ENCODE data around the gene LYRM9. TPM values are rescaled to one million over a fixed set of nuclear protein-coding genes. Genes with fewer than 3 reads are reported as not detected.
"Not testable (repeated sequence)": the region's sequence is repeated elsewhere in the genome, so short reads cannot be mapped to it uniquely, and the experiment has no call there.

Gene LYRM9
- total RNA-seq, 1 donor from 2014 or later: 8.3 TPM

- no peak for DNase-seq (ENCODE audit: low read depth)
Measured at GRCh38 chr17:27873746-27874145, 19.4 kb downstream of the LYRM9 start.

DNA sequence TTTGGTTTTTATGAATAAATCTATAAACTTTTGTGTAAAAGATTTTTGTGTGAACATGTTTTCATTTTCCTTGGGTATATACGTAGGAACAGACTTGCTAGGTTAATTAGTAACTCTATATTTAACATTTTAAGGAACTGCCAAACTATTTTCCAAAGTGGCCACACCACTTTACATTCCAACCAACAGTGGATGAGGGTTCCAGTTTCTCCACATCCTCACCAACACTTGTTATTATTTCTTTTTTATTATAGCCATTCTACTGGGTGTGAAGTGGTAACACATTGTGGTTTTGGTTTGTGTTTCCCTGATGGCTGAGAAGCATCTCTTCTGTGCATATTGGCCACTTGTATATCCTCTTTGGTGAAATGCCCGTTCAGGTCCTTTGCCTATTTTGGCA, 20.0 kb downstream of the LYRM9 start:
- no peak for DNase-seq (ENCODE audit: low read depth)

DNA sequence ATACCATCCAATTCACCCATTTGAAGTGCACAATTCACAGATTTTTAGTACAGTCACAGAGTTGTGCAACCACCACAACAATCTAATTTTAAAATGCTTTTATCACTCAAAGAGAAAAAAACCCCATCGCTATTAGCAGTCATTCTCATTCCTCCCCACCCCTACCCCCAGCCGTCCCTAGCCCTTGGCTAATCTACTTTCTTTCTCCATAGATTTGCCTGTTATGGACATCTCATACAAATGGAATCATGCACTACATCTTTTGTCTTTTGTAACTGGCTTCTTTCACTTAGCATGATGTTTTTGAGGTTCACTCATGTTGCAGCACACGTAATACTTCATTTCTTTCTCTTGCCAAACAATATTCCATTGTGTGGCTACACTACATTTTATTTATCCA, 20.4 kb downstream of the LYRM9 start:
- no peak for DNase-seq (ENCODE audit: low read depth)

- no peak for DNase-seq (ENCODE audit: low read depth)
Measured at GRCh38 chr17:27871407-27871806, 21.8 kb downstream of the LYRM9 start.

DNA sequence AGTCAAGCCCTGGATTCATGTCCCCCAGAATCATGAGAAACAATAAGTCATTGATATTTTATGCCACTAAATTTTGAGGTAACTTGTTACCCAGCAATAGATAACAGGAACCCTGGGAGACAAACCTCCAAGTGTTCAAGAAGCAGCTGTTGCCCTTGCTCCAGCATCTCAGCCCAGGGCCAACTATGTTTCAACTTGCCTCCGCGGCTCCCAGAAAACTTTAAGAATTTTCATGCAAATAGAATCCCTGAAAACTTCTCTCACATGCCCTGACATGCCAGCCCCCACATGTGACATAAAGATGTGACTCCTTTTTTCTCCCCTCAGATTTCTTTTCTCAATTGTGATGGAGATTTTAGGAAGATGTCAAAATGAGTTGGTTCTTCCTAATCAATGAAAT, 22.8 kb downstream of the LYRM9 start:
- DNase-seq (ENCODE audit: low read depth): no peak

GRCh38 chr17:27868565-27868964, 24.6 kb downstream of the LYRM9 start:
- DNase-seq (ENCODE audit: low read depth): no peak

GRCh38 chr17:27862840-27863239, 30.3 kb downstream of the LYRM9 start:
- no peak for DNase-seq (ENCODE audit: low read depth)

- DNase-seq (ENCODE audit: low read depth): peak; percentile 22
Measured at GRCh38 chr17:27862004-27862403, 31.2 kb downstream of the LYRM9 start.

GRCh38 chr17:27860971-27861664, 32.0 kb downstream of the LYRM9 start:
- DNase-seq (ENCODE audit: low read depth): no peak

DNA sequence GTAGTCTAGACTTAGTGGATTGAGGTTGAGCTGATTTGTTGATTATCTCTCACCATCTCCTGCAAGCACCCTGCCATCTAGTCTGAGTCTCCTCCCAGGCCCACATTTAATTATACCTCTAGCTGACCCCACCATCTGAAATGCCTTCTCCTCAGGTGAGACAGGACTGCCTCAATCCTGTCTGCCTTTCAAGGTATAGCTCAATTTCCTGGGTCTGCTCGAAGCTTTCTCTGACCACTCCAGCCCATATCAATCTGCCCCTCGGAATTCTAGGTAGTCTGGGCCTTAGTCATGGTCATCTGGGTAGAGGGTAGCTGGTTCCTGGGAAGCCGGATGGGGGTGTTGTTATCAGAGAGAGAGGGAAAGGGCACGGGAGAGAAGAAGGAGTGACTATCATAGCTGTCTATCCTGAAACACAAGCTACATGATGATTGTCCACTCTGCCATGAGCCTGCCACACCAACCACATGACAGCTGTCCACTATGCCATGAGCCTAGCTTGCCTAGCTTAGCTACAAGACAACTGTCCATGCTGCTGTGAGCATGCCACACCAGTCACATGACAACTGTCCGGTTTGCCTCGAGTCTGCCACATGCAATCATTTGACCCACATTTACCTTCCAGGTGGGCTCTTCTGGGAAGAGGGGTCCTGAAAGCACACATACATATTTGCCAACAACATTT, 34.4 kb downstream of the LYRM9 start:
- no peak for DNase-seq (ENCODE audit: low read depth)

DNA sequence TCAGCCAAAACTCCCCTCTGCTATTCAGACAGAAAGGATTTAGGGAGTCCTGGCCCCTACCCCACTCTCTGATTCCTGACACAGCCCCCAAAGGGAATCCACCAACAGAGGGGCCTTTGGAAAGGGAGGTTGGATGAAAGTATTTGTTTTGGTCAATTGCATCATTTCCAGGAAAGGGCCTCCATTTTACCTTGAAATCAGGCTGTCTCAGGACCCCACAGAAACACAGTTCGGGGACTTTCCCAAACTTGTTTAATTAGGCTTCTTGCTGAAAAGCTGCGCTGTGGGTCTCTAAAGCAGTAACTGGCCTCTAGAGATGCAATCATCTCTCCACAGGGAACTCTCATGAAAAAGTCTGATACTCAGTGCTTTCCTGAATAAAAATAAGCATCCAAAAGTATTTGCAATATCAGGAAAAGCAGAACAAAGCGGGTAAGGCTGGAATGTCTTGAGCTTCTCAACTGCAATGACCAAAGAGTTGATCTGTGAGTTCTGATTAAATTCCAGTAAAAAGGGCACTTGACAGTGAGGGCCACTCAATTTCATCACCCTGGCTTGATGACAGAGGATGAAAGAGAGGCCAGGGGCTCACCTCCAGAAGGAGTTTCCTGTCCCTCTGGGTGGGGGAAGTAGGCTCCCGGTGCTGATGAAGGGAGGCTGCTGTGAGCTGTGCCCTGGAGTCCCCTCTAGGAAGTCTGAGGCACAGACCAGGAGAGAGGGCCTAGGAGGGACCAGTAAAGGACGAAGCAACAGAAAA, 36.3 kb downstream of the LYRM9 start:
- DNase-seq (ENCODE audit: low read depth): no peak

DNA sequence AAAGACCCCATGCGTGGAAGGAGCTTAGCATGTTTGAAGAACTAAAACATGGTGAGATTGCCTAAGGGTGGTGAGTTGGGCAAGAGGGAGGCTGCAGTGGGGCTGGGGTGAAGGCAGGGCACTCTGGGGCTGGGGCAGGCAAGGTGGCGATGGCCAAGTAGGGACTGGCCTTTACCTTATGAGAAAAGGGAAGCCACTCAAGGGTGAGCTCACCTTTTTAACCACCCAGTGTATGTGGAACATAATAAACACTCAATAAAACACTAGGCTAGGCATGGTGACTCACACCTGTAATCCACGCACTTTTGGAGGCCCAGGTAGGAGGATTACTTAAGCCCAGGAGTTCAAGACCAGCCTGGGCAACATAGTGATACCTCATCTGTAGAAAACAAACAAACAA, 37.7 kb downstream of the LYRM9 start:
- DNase-seq (ENCODE audit: low read depth): no peak

DNA sequence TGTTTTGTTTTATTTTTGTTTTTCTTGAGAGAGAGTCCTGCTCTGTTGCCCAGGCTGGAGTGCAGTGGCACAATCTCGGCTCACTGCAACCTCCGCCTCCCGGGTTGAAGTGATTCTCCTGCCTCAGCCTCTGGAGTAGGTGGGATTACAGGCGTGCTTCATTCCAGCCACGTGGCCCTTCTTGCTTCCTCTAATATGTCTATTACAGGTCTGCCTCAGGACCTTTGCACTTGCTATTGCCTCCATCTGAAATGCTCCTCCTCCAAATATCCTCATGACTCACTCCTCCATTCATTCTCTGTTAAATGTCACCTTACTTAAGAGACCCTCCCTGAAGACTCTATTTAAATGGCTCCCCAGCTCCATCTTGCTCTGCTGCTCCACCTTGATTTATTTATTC, 39.0 kb downstream of the LYRM9 start:
- no peak for DNase-seq (ENCODE audit: low read depth)

DNA sequence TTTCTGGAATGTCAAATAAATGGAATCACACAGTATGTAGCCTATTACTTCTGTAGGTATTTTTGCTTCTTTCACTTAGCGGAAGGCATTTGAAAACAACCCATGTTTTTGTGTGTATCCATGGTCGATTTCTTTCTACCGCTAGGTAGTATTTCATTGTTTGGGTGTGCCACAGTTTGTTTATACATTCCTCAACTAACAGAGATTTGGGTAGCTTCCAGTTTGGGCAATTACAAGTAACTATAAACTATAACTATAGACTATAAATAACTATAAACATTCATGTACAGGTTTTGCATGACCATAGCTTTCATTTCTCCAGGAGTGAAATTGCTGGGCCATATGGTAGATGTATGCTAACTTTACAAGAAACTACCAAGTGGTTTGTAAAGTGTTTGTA, 40.1 kb downstream of the LYRM9 start:
- DNase-seq (ENCODE audit: low read depth): no peak

GRCh38 chr17:27849474-27850185, 43.5 kb downstream of the LYRM9 start:
- no peak for DNase-seq (ENCODE audit: low read depth)

DNA sequence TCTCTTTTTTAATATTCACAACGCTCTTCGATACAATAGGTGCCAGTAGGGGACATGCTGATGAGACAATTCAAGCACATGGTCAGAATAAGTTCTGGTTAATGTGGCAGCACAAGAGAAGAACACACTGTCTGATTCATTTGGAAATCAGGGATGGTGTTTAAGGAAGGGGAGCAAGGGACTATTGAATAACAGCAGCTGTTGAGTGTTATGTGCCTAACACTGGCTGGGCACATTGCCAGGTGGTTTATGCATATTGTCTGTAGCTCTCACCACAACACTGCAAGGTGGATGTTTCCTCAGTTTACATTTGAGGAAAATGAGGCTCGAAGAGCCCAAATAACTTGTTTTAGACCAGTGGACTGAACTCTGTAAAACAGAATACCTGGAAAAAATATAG, 44.2 kb downstream of the LYRM9 start:
- no peak for DNase-seq (ENCODE audit: low read depth)

DNA sequence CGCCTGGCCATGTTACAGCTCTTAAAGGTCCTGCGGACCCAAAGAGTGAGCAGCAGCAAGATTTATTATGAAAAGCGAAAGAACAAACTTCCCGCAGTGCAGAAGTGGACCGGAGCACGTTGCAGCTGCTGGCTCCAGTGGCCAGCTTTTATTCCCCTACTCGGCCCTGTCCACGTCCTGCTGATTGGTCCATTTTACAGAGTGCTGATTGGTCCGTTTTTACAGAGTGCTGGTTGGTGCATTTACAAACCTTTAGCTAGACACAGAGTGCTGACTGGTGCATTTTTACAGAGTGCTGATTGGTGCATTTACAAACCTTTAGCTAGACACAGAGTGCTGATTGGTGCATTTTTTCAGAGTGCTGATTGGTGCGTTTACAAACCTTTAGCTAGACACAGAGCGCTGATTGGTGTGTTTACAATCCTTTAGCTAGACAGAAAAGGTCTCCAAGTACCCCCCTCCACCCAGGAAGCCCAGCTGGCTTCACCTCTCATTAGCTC, 46.3 kb downstream of the LYRM9 start:
- not testable (repeated sequence) for DNase-seq (ENCODE audit: low read depth)

GRCh38 chr17:27846042-27846655, 47.0 kb downstream of the LYRM9 start:
- DNase-seq (ENCODE audit: low read depth): no peak

- DNase-seq (ENCODE audit: low read depth): no peak
Measured at GRCh38 chr17:27845264-27846041, 47.7 kb downstream of the LYRM9 start.

GRCh38 chr17:27840688-27841087, 52.5 kb downstream of the LYRM9 start:
- no peak for DNase-seq (ENCODE audit: low read depth)

- not testable (repeated sequence) for DNase-seq (ENCODE audit: low read depth)
Measured at GRCh38 chr17:27840406-27840678, 52.8 kb downstream of the LYRM9 start.
